ENCODE data around the gene TMEM101.
"Not testable (repeated sequence)": the region's sequence is repeated elsewhere in the genome, so short reads cannot be mapped to it uniquely, and the experiment has no call there.

Gene TMEM101

GRCh38 chr17:44000141-44000860, 14.5 kb downstream of the TMEM101 start:
- no peak for DNase-seq

GRCh38 chr17:43999024-43999423, 15.7 kb downstream of the TMEM101 start:
- DNase-seq = no peak

GRCh38 chr17:43998552-43998951, 16.2 kb downstream of the TMEM101 start:
- DNase-seq = no peak

GRCh38 chr17:43997180-43997579, 17.6 kb downstream of the TMEM101 start:
- not testable (repeated sequence) for DNase-seq

GRCh38 chr17:43995150-43995471, 19.7 kb downstream of the TMEM101 start:
- no peak for DNase-seq

- DNase-seq = peak in 10 of 14 donors; percentile 6 to 72 (median 27)
Observed at GRCh38 chr17:43994272-43995149, 20.3 kb downstream of the TMEM101 start.

GRCh38 chr17:43992641-43993040, 22.1 kb downstream of the TMEM101 start:
- no peak for DNase-seq

- DNase-seq = no peak
Observed at GRCh38 chr17:43988301-43988700, 26.5 kb downstream of the TMEM101 start.

GRCh38 chr17:43987131-43988021, 27.4 kb downstream of the TMEM101 start:
- no peak for DNase-seq

- DNase-seq = no peak
Observed at GRCh38 chr17:43986225-43986981, 28.4 kb downstream of the TMEM101 start.

- DNase-seq = no peak
Observed at GRCh38 chr17:43984521-43984920, 30.2 kb downstream of the TMEM101 start.

- no peak for DNase-seq
Observed at GRCh38 chr17:43983515-43984411, 31.0 kb downstream of the TMEM101 start.

- no peak for DNase-seq
Observed at GRCh38 chr17:43983196-43983514, 31.6 kb downstream of the TMEM101 start.

- no peak for DNase-seq
Observed at GRCh38 chr17:43982171-43982570, 32.6 kb downstream of the TMEM101 start.

- no peak for DNase-seq
Observed at GRCh38 chr17:43979671-43980070, 35.1 kb downstream of the TMEM101 start.

GRCh38 chr17:43979011-43979410, 35.8 kb downstream of the TMEM101 start:
- no peak for DNase-seq

- no peak for DNase-seq
Observed at GRCh38 chr17:43978078-43978477, 36.7 kb downstream of the TMEM101 start.

- DNase-seq = no peak
Observed at GRCh38 chr17:43976963-43977837, 37.6 kb downstream of the TMEM101 start.

GRCh38 chr17:43975898-43976297, 38.9 kb downstream of the TMEM101 start:
- no peak for DNase-seq

Data from C1 segment of cervical spinal cord (tissue), 14 donors.